Measurements from ENCODE around the gene DCXR.

DNA sequence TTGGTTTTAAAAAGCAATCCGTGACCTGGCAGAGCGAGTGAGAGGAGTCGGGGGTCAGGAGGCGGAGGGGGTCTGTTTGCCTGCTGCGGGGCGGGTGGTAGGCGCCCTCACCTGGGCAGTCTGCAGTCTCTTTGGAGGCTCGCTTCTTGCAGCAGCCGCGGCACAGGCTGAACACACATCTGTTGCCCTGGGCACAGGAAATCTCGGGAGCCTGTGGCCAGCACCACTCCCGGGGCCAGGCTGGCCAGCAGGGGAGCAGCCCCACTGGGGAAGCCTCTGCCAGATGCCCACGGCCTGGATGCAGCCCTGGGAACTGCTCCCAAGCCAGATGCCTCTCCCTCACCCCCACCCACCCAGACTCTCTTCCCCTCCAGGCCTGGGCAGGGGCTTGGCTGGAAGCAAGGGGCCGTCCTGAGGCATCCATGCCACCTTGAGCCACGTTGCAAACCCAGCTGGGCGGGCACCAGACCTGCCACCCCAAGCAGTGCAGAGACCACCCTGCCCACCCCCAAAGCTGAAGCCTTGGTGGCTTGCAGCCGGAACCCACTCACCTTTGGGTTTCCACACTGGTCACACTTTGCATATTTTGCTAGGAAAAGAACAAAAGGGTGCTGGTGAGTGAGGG, 20.8 kb upstream of the DCXR start:
- no peak for TF ChIP-seq POLR2A (IDR thresholded peaks at IDR 0.05)
- TF ChIP-seq CTCF (IDR thresholded peaks at IDR 0.05) = no peak
- no peak for TF ChIP-seq POLR2AphosphoS5 (IDR thresholded peaks at IDR 0.05; ENCODE audit: insufficient read depth in 1 of 2, low read depth in 1 of 2)
